ENCODE measurements around the gene TRMT2B. TPM values are rescaled to one million over a fixed set of nuclear protein-coding genes. Genes with fewer than 3 reads are reported as not detected.

Gene TRMT2B
- total RNA-seq, 2 experiments from 2014 or later: 27.9 to 28.0 TPM

DNA sequence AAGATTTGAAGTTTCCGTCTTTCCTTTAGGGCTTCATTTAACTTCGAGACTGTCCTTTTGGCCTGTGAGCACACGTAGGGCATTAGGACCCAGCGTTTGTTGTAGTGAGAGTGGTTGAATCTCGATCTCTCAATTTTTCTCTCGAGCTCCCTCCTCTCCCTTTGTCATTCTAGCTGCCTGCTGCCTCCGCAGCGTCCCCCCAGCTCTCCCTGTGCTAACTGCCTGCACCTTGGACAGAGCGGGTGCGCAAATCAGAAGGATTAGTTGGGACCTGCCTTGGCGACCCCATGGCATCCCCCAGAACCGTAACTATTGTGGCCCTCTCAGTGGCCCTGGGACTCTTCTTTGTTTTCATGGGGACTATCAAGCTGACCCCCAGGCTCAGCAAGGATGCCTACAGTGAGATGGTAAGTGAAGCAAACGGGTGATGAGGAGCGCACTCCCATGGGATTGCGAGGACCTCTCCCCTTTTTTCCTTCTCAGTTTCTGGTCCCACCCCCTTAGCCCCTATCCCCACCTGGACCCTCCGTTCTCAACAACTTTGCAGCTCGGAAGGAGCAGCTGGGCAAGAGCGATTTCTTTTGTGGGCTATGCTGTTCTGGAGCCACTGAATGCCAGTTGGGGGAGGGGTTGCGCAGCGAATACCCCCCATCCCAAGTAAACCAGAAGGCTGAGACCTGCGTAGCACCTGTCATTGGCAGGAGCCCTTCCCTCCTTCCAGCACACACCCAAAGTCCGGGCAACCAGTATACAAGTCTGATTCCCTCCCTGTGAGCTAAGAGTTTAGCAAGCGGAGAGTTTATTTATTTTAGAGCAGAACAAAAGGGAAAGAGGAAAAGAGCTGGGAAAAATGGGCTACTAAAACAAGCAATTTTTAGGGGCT is 27.0 kb upstream of the TRMT2B start, which contains the start of gene TMEM35A:
TMEM35A (plus strand) TSS at position 164 of the 883 bp plus-strand sequence; CDS start at position 288, 124 bp downstream.
- peaks cover 4 to 18% of the 10 kb centered on the region in 2 experiments for H3K27me3 ChIP-seq (ENCODE audit: control insufficient read depth in 1 of 2, insufficient read depth in 2 of 2, low read length in 2 of 2)

DNA sequence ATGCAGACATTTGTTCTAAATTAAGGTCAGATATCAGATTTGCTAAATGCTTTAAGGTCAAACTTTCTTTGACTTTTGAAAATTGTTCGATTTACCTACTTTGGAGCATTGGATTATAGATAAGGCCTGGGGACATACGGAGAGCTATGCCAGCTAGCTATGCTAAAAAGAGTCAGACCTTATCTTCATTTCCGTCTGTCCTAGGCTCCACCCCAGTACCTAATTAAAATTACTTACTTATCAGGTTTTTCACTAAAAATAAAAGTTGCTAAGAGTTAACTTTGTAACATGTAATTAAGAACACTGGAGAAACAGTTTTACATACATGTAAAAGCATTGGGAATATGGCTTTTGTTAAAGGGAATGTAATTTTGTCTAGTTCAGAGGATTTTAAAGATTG is 19.7 kb upstream of the TRMT2B start:
- ChIA-PET POLR2A (no interaction called here), CTCF (interaction anchor here (0.6 kb wide), 1 partner anchor 61 kb away, joined by 4 read pairs; no protein-coding TSS in a partner anchor)
- H3K4me3 Mint-ChIP-seq: no peak overlapping the region
- ATAC-seq (ENCODE audit: poor library complexity): no peak
- Histone ChIP-seq H3K36me3 (ENCODE audit: insufficient read depth, low read length) (no peaks in the 10 kb centered on the region), H3K27ac (ENCODE audit: low read depth in 1 of 2, low read length in 2 of 2) (no peak overlapping the region), H3K4me3 (ENCODE audit: low read length) (no peak overlapping the region), H3K4me1 (ENCODE audit: insufficient read depth, low read length) (no peaks in the 10 kb centered on the region), H3K27me3 (ENCODE audit: control insufficient read depth in 1 of 2, insufficient read depth in 2 of 2, low read length in 2 of 2) (no peaks in the 10 kb centered on the region), H3K9me3 (ENCODE audit: control insufficient read depth in 1 of 2, insufficient read depth in 1 of 2, low read length in 2 of 2) (no peaks in the 10 kb centered on the region)
- no peaks in the 10 kb centered on the region for H3K36me3 Mint-ChIP-seq (ENCODE audit: low read depth)
- H3K27ac Mint-ChIP-seq: no peak overlapping the region
- no peaks in the 10 kb centered on the region for H3K9me3 Mint-ChIP-seq
- DNase-seq: no peak
- intact Hi-C loops (cut with DNase I, micrococcal nuclease): no loop called here
- TF ChIP-seq, protein P1, sequence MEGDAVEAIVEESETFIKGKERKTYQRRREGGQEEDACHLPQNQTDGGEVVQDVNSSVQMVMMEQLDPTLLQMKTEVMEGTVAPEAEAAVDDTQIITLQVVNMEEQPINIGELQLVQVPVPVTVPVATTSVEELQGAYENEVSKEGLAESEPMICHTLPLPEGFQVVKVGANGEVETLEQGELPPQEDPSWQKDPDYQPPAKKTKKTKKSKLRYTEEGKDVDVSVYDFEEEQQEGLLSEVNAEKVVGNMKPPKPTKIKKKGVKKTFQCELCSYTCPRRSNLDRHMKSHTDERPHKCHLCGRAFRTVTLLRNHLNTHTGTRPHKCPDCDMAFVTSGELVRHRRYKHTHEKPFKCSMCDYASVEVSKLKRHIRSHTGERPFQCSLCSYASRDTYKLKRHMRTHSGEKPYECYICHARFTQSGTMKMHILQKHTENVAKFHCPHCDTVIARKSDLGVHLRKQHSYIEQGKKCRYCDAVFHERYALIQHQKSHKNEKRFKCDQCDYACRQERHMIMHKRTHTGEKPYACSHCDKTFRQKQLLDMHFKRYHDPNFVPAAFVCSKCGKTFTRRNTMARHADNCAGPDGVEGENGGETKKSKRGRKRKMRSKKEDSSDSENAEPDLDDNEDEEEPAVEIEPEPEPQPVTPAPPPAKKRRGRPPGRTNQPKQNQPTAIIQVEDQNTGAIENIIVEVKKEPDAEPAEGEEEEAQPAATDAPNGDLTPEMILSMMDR (IDR thresholded peaks at IDR 0.05): no peak
- no peaks in the 10 kb centered on the region for H3K4me1 Mint-ChIP-seq (ENCODE audit: low read depth)
- H3K27me3 Mint-ChIP-seq: no peaks in the 10 kb centered on the region

More for the DNA sequence above, 27.0 kb upstream of the TRMT2B start, which contains the start of gene TMEM35A:
- Histone ChIP-seq H3K27ac (ENCODE audit: low read depth in 1 of 2, low read length in 2 of 2) (no peak within 1 kb of the TSS), H3K9me3 (ENCODE audit: control insufficient read depth in 1 of 2, insufficient read depth in 1 of 2, low read length in 2 of 2) (no peaks in the 10 kb centered on the region), H3K4me1 (ENCODE audit: insufficient read depth, low read length) (peaks cover 5% of the 10 kb centered on the region), H3K4me3 (ENCODE audit: low read length) (no peak within 1 kb of the TSS), H3K36me3 (ENCODE audit: insufficient read depth, low read length) (no peaks in the 10 kb centered on the region)
- intact Hi-C loops (cut with DNase I, micrococcal nuclease): no loop called here
- Mint-ChIP-seq H3K36me3 (ENCODE audit: low read depth) (no peaks in the 10 kb centered on the region), H3K27ac (no peak within 1 kb of the TSS), H3K4me1 (ENCODE audit: low read depth) (no peaks in the 10 kb centered on the region), H3K4me3 (no peak within 1 kb of the TSS), H3K9me3 (no peaks in the 10 kb centered on the region), H3K27me3 (peaks cover 24% of the 10 kb centered on the region)
- ATAC-seq (ENCODE audit: poor library complexity) (no peak), DNase-seq (no peak)
- POLR2A ChIA-PET: no interaction called here
- TF ChIP-seq, protein P1 (IDR thresholded peaks at IDR 0.05): no peak
- CTCF ChIA-PET: no interaction called here

DNA sequence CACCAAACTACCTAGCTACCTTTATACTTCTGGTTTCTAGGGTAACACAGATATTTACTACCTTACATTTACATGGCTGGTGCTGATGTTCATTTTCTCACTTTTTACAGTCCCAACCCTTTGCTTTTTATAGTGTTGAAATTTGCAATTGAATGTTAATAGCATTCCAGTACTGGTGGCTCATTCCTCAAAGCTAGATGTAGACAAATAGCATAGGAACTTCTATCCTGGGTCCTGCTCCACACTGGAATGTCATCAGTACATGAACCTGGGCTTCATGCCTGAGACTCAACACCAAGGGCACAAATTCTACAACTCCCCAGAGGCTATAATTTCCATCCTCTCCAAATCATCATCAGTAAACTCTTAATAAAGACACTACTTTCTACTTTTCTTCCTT is 10.3 kb upstream of the TRMT2B start:
- H3K4me3 Mint-ChIP-seq: no peak overlapping the region

More for the DNA sequence above, 10.3 kb upstream of the TRMT2B start:
- ChIA-PET CTCF (no interaction called here), POLR2A (no interaction called here)
- H3K27me3 ChIP-seq (ENCODE audit: control insufficient read depth in 1 of 2, insufficient read depth in 2 of 2, low read length in 2 of 2): no peaks in the 10 kb centered on the region
- H3K27ac ChIP-seq (ENCODE audit: low read depth in 1 of 2, low read length in 2 of 2): no peak overlapping the region
- H3K27ac Mint-ChIP-seq: no peak overlapping the region
- DNase-seq (no peak), ATAC-seq (ENCODE audit: poor library complexity) (no peak)
- no peaks in the 10 kb centered on the region for H3K27me3 Mint-ChIP-seq
- no peak overlapping the region for H3K4me3 ChIP-seq (ENCODE audit: low read length)
- TF ChIP-seq, protein P1 (IDR thresholded peaks at IDR 0.05): no peak
- intact Hi-C loops (cut with DNase I, micrococcal nuclease): no loop called here
- no peaks in the 10 kb centered on the region for H3K4me1 Mint-ChIP-seq (ENCODE audit: low read depth)
- H3K9me3 ChIP-seq (ENCODE audit: control insufficient read depth in 1 of 2, insufficient read depth in 1 of 2, low read length in 2 of 2): no peaks in the 10 kb centered on the region
- H3K9me3 Mint-ChIP-seq: no peaks in the 10 kb centered on the region
- no peaks in the 10 kb centered on the region for H3K36me3 ChIP-seq (ENCODE audit: insufficient read depth, low read length)
- H3K36me3 Mint-ChIP-seq (ENCODE audit: low read depth): no peaks in the 10 kb centered on the region
- H3K4me1 ChIP-seq (ENCODE audit: insufficient read depth, low read length): no peaks in the 10 kb centered on the region

Measured in CD4-positive, alpha-beta T cell (primary cell).